H1 (cell line): ENCODE data around the gene GADD45A. TPM values are rescaled to one million over a fixed set of nuclear protein-coding genes. Genes with fewer than 3 reads are reported as not detected.

Experiments
- CTCF ChIA-PET: fragments of 300-600 bp; sonication (Branson Sonifier 250); formaldehyde crosslinking; loops from one replicate; lab custom pipeline; 2021; ENCODE audit not compliant: partially characterized antibody; lab: Charles Lee
- POLR2A ChIA-PET: fragments of 300-600 bp; sonication (Branson Sonifier 250); formaldehyde crosslinking; loops from one replicate; lab custom pipeline; 2021; ENCODE audit warnings: inconsistent platforms; ENCODE audit not compliant: partially characterized antibody; lab: Charles Lee
- DNase-seq, 2 experiments: peaks; one replicate each; pipeline versions ENCODE4 v3.0.0 to v3.0.0-alpha.2; 2010 to 2022; ENCODE audit warnings: low spot score in 2 of 2, low read depth in 1 of 2, mixed read lengths in 1 of 2
- FAIRE-seq: peaks from 2 replicates; lab custom pipeline; 2011; peaks lifted over from hg19 to GRCh38; lab: Jason Lieb, UNC
- H2AFZ ChIP-seq: 2 replicates; pipeline ENCODE4 v1.8.1; 2012; ENCODE audit warnings: low read length, inconsistent platforms
- H2AK5ac ChIP-seq: 2 replicates; pipeline ENCODE4 v1.6.1; 2013; ENCODE audit warnings: low read depth, low read length
- H2BK120ac ChIP-seq: replicated peaks from 2 replicates; pipeline ENCODE3; 2013; ENCODE audit warnings: low read depth, low read length, inconsistent platforms
- H2BK12ac ChIP-seq: 2 replicates; pipeline ENCODE4 v1.6.1; 2013; ENCODE audit warnings: low read depth, low read length
- H2BK15ac ChIP-seq: 2 replicates; pipeline ENCODE4 v1.6.1; 2013; ENCODE audit warnings: low read length
- H2BK20ac ChIP-seq: 2 replicates; pipeline ENCODE4 v1.6.1; 2013; ENCODE audit warnings: low read length
- H2BK5ac ChIP-seq: 2 replicates; pipeline ENCODE4 v1.6.1; 2013; ENCODE audit warnings: low read depth, low read length
- H3K14ac ChIP-seq: 2 replicates; pipeline ENCODE4 v1.6.1; 2013; ENCODE audit warnings: inconsistent platforms; ENCODE audit not compliant: insufficient read length
- H3K18ac ChIP-seq: 2 replicates; pipeline ENCODE4 v1.6.1; 2013; ENCODE audit warnings: low read length; ENCODE audit errors: extremely low read depth
- H3K23ac ChIP-seq: 2 replicates; pipeline ENCODE4 v1.6.1; 2013; ENCODE audit warnings: inconsistent platforms; ENCODE audit not compliant: insufficient read length
- H3K23me2 ChIP-seq: 2 replicates; pipeline ENCODE4 v1.6.1; 2013; ENCODE audit warnings: low read depth, low read length
- H3K27ac ChIP-seq: 2 replicates; pipeline ENCODE4 v1.6.1; 2011; ENCODE audit warnings: low read depth, low read length, inconsistent platforms
- H3K27me3 ChIP-seq, 4 experiments: replicated peaks in 1 of 4; 1 replicate in 1 of 4; 2 replicates in 3 of 4; pipeline versions ENCODE4 v1.6.1 to v1.8.1; 2011 to 2013; ENCODE audit warnings: low read length in 3 of 4, mild to moderate bottlenecking in 3 of 4, inconsistent platforms in 2 of 4, mixed read lengths in 2 of 4, moderate library complexity in 1 of 4; ENCODE audit not compliant: control insufficient read depth in 3 of 4, insufficient read depth in 3 of 4; ENCODE audit errors: extremely low read depth in 1 of 4
- H3K36me3 ChIP-seq, 4 experiments: 2 replicates each; pipeline versions ENCODE4 v1.6.1 to v1.8.1; 2011 to 2013; ENCODE audit warnings: mild to moderate bottlenecking in 4 of 4, low read length in 3 of 4, moderate library complexity in 2 of 4, control low read depth in 1 of 4, inconsistent platforms in 1 of 4; ENCODE audit not compliant: insufficient read depth in 4 of 4, control insufficient read depth in 2 of 4
- H3K4ac ChIP-seq: replicated peaks from 2 replicates; pipeline ENCODE3; 2013; ENCODE audit warnings: low read length, low read depth, mixed read lengths, inconsistent platforms; ENCODE audit not compliant: insufficient read length
- H3K4me1 ChIP-seq, 4 experiments: replicated peaks in 1 of 4; 1 replicate in 1 of 4; 2 replicates in 3 of 4; pipeline versions ENCODE4 v1.6.1 to v1.8.1; 2011 to 2013; ENCODE audit warnings: low read length in 3 of 4, inconsistent platforms in 2 of 4, mixed read lengths in 1 of 4; ENCODE audit not compliant: insufficient read depth in 4 of 4, control insufficient read depth in 3 of 4
- H3K4me2 ChIP-seq, 2 experiments: 2 replicates each; pipeline versions ENCODE4 v1.6.1 to v1.8.1; 2011 to 2013; ENCODE audit warnings: low read depth in 2 of 2, low read length in 2 of 2, control low read depth in 1 of 2, inconsistent platforms in 1 of 2, mild to moderate bottlenecking in 1 of 2; ENCODE audit not compliant: insufficient read depth in 1 of 2
- H3K4me3 ChIP-seq, 4 experiments: fragments of 200-600, 300-600 bp in 1 of 4; sonication (generic), shearing (Covaris generic), sonication (Bioruptor Twin) in 1 of 4; 2 replicates each; pipeline versions ENCODE4 v1.5.1 to v1.8.1; 2011 to 2016; ENCODE audit warnings: low read length in 4 of 4, low read depth in 3 of 4, control low read depth in 2 of 4, inconsistent platforms in 2 of 4, mild to moderate bottlenecking in 2 of 4, mixed read lengths in 1 of 4, moderate library complexity in 1 of 4; ENCODE audit not compliant: insufficient read depth in 2 of 4; ENCODE audit errors: extremely low read depth in 1 of 4
- H3K56ac ChIP-seq: replicated peaks from 2 replicates; pipeline ENCODE3; 2013; ENCODE audit warnings: low read depth, mild to moderate bottlenecking, mixed read lengths, low read length, inconsistent platforms; ENCODE audit not compliant: insufficient read length
- H3K79me1 ChIP-seq: 2 replicates; pipeline ENCODE4 v1.6.1; 2013; ENCODE audit warnings: low read depth, low read length, control low read depth
- H3K79me2 ChIP-seq, 2 experiments: 2 replicates each; pipeline versions ENCODE4 v1.6.1 to v1.8.1; 2012 to 2013; ENCODE audit warnings: low read length in 2 of 2, mild to moderate bottlenecking in 2 of 2, inconsistent platforms in 1 of 2; ENCODE audit not compliant: insufficient read depth in 2 of 2, control insufficient read depth in 1 of 2
- H3K9ac ChIP-seq, 4 experiments: replicated peaks in 1 of 4; 1 replicate in 1 of 4; 2 replicates in 3 of 4; pipeline versions ENCODE4 v1.6.1 to v1.8.1; 2011 to 2013; ENCODE audit warnings: low read depth in 3 of 4, low read length in 3 of 4, control low read depth in 2 of 4, mild to moderate bottlenecking in 2 of 4, moderate library complexity in 2 of 4, inconsistent platforms in 1 of 4; ENCODE audit errors: extremely low read depth in 1 of 4
- H3K9me3 ChIP-seq, 2 experiments: 2 replicates each; pipeline versions ENCODE4 v1.6.1 to v1.8.1; 2012 to 2013; ENCODE audit warnings: mild to moderate bottlenecking in 2 of 2, moderate library complexity in 2 of 2, control low read depth in 1 of 2, inconsistent platforms in 1 of 2, low read depth in 1 of 2, low read length in 1 of 2, mixed read lengths in 1 of 2; ENCODE audit not compliant: insufficient read depth in 2 of 2
- H4K20me1 ChIP-seq, 2 experiments: replicated peaks in 1 of 2; 2 replicates each; pipeline versions ENCODE3 to v1.8.1; 2011 to 2013; ENCODE audit warnings: inconsistent platforms in 2 of 2, low read length in 2 of 2, mild to moderate bottlenecking in 1 of 2; ENCODE audit not compliant: insufficient read depth in 2 of 2, control insufficient read depth in 1 of 2
- H4K5ac ChIP-seq: 2 replicates; pipeline ENCODE4 v1.6.1; 2013; ENCODE audit warnings: low read length, low read depth, mixed read lengths, inconsistent platforms; ENCODE audit not compliant: insufficient read length
- H4K8ac ChIP-seq: 2 replicates; pipeline ENCODE4 v1.8.0; 2013; ENCODE audit warnings: mild to moderate bottlenecking, moderate library complexity, low read length, inconsistent platforms; ENCODE audit not compliant: insufficient read depth; ENCODE audit errors: extremely low read depth
- H4K91ac ChIP-seq: replicated peaks from 2 replicates; pipeline ENCODE3; 2013; ENCODE audit warnings: low read length, mixed read lengths, inconsistent platforms; ENCODE audit not compliant: insufficient read length
- BACH1 ChIP-seq: IDR thresholded peaks from 2 replicates; pipeline ENCODE4 v1.6.1; 2012; ENCODE audit warnings: low read length, improper control_type of control experiment
- CHD1 ChIP-seq: IDR thresholded peaks from 2 replicates; pipeline ENCODE4 v1.6.1; 2012; ENCODE audit warnings: low read depth, low read length, improper control_type of control experiment
- CHD2 ChIP-seq: IDR thresholded peaks from 2 replicates; pipeline ENCODE4 v1.6.1; 2012; ENCODE audit warnings: low read length, improper control_type of control experiment
- E2F6 ChIP-seq: IDR thresholded peaks from 2 replicates; pipeline ENCODE4 v1.6.1; 2012; ENCODE audit warnings: inconsistent platforms
- GABPA ChIP-seq: IDR thresholded peaks from 2 replicates; pipeline ENCODE4 v1.6.1; 2011; ENCODE audit warnings: mild to moderate bottlenecking, low read length, moderate library complexity, borderline replicate concordance; ENCODE audit not compliant: insufficient read depth
- HDAC6 ChIP-seq: IDR thresholded peaks from one replicate; pipeline ENCODE4 v1.7.1; 2012; ENCODE audit warnings: low read depth, mild to moderate bottlenecking, inconsistent platforms, low read length, moderate library complexity
- KDM1A ChIP-seq: fragments of 200-600, 300-600 bp; sonication (generic); IDR thresholded peaks from 2 replicates; pipeline ENCODE4 v1.7.1; 2016; ENCODE audit warnings: mild to moderate bottlenecking, low read length, borderline replicate concordance
- MAX ChIP-seq: IDR thresholded peaks from 2 replicates; pipeline ENCODE4 v1.6.1; 2012; ENCODE audit warnings: inconsistent platforms
- SIN3A ChIP-seq, 2 experiments: IDR thresholded peaks in 1 of 2; conservative IDR thresholded peaks in 1 of 2; 2 replicates each; pipeline ENCODE4 v1.6.1; 2011 to 2012; ENCODE audit warnings: low read length in 2 of 2, improper control_type of control experiment in 1 of 2, low read depth in 1 of 2, mild to moderate bottlenecking in 1 of 2
- SIX5 ChIP-seq: IDR thresholded peaks from 2 replicates; pipeline ENCODE4 v1.6.1; 2011; ENCODE audit warnings: mild to moderate bottlenecking, low read depth, low read length
- SP2 ChIP-seq: IDR thresholded peaks from 2 replicates; pipeline ENCODE4 v1.6.1; 2012; ENCODE audit warnings: mild to moderate bottlenecking, low read length, inconsistent platforms
- SUZ12 ChIP-seq: fragments of 200-600 bp; sonication (generic); IDR thresholded peaks from 2 replicates; pipeline ENCODE4 v1.6.1; 2012; ENCODE audit warnings: mild to moderate bottlenecking, inconsistent platforms, low read length, moderate library complexity, mixed read lengths
- TBP ChIP-seq: IDR thresholded peaks from 2 replicates; pipeline ENCODE4 v1.6.1; 2011; ENCODE audit warnings: low read depth, low read length, improper control_type of control experiment
- WGBS, 2 experiments: shearing (Covaris generic) in 1 of 2; methylation state at CpG; one replicate each; pipeline versions ENCODE4 v1.1.6 to v1.1.7; 2013 to 2015; ENCODE audit warnings: low lambda C conversion rate in 2 of 2, mixed read lengths in 2 of 2, inconsistent platforms in 1 of 2, low coverage in 1 of 2, missing lambda C conversion rate in 1 of 2; ENCODE audit not compliant: insufficient replicate concordance in 2 of 2, insufficient coverage in 1 of 2, insufficient read length in 1 of 2; ENCODE audit errors: extremely low coverage in 1 of 2, missing lambda C conversion rate in 1 of 2; 5-methylcytosine and 5-hydroxymethylcytosine counted together
- polyA plus RNA-seq, 7 experiments: library from polyadenylated mRNA; depleted of rRNA in 3 of 7; stranded (reverse) in 5 of 7; unstranded in 2 of 7; fragments of >200 nt in 5 of 7; fragments of 200-250 nt in 2 of 7; gene quantifications; 1 replicate in 5 of 7; 2 replicates in 1 of 7; 4 replicates in 1 of 7; pipeline versions ENCODE4 v1.2.1 to v1.2.3, GENCODE V29; 2011 to 2013; ENCODE audit warnings: missing spikeins in 2 of 7, mixed read lengths in 2 of 7
- total RNA-seq: library from RNA; stranded (reverse); fragmentation: NEBNext Ultra II Directional; extraction: Animal tissue kit (Norgen Biotek cat#: 25700); gene quantifications from 2 replicates; pipeline ENCODE4 v1.2.1, GENCODE V29; 2021

Gene GADD45A
- total and polyA plus RNA-seq, 2 of the 8 experiments (the other 6 are each of a cell fraction or from before 2014, with no cell fraction given), result 7.6 to 15.6 TPM

GRCh38 chr1:67682659-67683197, 2.3 kb upstream of the GADD45A start:
- Histone ChIP-seq H4K20me1 (peaks cover 0 to 2% of the 10 kb centered on the region in 2 experiments), H2BK120ac (no peak overlapping the region), H4K8ac (no peak overlapping the region), H4K5ac (no peak overlapping the region), H2BK5ac (no peak overlapping the region), H3K9me3 (no peaks in the 10 kb centered on the region), H2AFZ (no peak overlapping the region), H3K79me1 (no peaks in the 10 kb centered on the region), H3K56ac (no peak overlapping the region), H3K4ac (no peak overlapping the region), H3K4me3 (no peak overlapping the region), H3K4me2 (no peak overlapping the region), H2BK15ac (no peak overlapping the region), H3K36me3 (peaks cover 0 to 7% (median under 1%) of the 10 kb centered on the region in 4 experiments; a peak in 2 of 8 replicates), H2BK20ac (no peak overlapping the region), H3K14ac (no peak overlapping the region), H2AK5ac (no peak overlapping the region), H3K27me3 (no peaks in the 10 kb centered on the region), H2BK12ac (no peak overlapping the region), H3K27ac (no peak overlapping the region), H3K79me2 (peaks cover 0 to 10% of the 10 kb centered on the region in 2 experiments; a peak in 2 of 4 replicates), H3K9ac (no peak overlapping the region), H3K23ac (no peak overlapping the region), H3K18ac (no peak overlapping the region), H3K4me1 (peaks cover 0 to 9% (median 5%) of the 10 kb centered on the region in 4 experiments; a peak in 5 of 7 replicates), H3K23me2 (peaks cover 6% of the 10 kb centered on the region; the same call in 1 of the 2 replicates), H4K91ac (no peak overlapping the region)
- FAIRE-seq (no peak), DNase-seq (no peak)
- ChIA-PET CTCF (interaction anchor here (0.6 to 3.0 kb wide), 8 partner anchors 8 to 150 kb away, joined by 3 to 10 read pairs (median 4); no protein-coding TSS in a partner anchor), POLR2A (no interaction called here)
- 85% methylated on average over 3 of the region's 3 CpGs; no CpG with 5 or more reads in 1 of the 2 experiments for WGBS, 2 experiments
- no peak for TF ChIP-seq HDAC6
- no peak for TF ChIP-seq TBP
- TF ChIP-seq CHD1, result no peak
- no peak for TF ChIP-seq SUZ12
- no peak for TF ChIP-seq GABPA
- TF ChIP-seq BACH1, result no peak
- no peak for TF ChIP-seq KDM1A
- TF ChIP-seq SIN3A (conservative IDR thresholded peaks at IDR 0.05 in 1 of 2, IDR thresholded peaks at IDR 0.05 in 1 of 2; ENCODE audit: low read depth in 1 of 2, low read length in 2 of 2), result no peak
- no peak for TF ChIP-seq E2F6
- no peak for TF ChIP-seq SP2
- TF ChIP-seq SIX5, result no peak
- no peak for TF ChIP-seq CHD2
- TF ChIP-seq MAX, result no peak
